HG03354 (cell line): ENCODE measurements around the gene SF3B3.
"Not testable (repeated sequence)": the region's sequence is repeated elsewhere in the genome, so short reads cannot be mapped to it uniquely, and the experiment has no call there.

Source experiments
- ATAC-seq: cut with Tn5 transposase; IDR thresholded peaks from one replicate; pipeline ENCODE4 v1.9.1; 2021; ENCODE audit warnings: mild to moderate bottlenecking; ENCODE audit not compliant: unreplicated experiment, poor library complexity, severe bottlenecking

The SF3B3 gene

GRCh38 chr16:70610273-70611223 is 86.9 kb downstream of the SF3B3 start:
- no peak for ATAC-seq

GRCh38 chr16:70611224-70611598 is 87.6 kb downstream of the SF3B3 start:
- ATAC-seq, result no peak

- ATAC-seq, result no peak
Measured at GRCh38 chr16:70611785-70612303, 88.2 kb downstream of the SF3B3 start.

- ATAC-seq, result no peak
Measured at GRCh38 chr16:70612931-70613330, 89.3 kb downstream of the SF3B3 start.

GRCh38 chr16:70614208-70614951 is 90.8 kb downstream of the SF3B3 start:
- no peak for ATAC-seq

- no peak for ATAC-seq
Measured at GRCh38 chr16:70615945-70616344, 92.3 kb downstream of the SF3B3 start.

- ATAC-seq, result not testable (repeated sequence)
Measured at GRCh38 chr16:70621864-70622263, 98.2 kb downstream of the SF3B3 start.
